ENCODE data around the gene SLC7A9.

GRCh38 chr19:32858155-32858554 is 11.4 kb downstream of the SLC7A9 start:
- no peak for TF ChIP-seq CTCF (conservative IDR thresholded peaks at IDR 0.05; ENCODE audit: low read length)
- no peak for TF ChIP-seq EZH2phosphoT487 (IDR thresholded peaks at IDR 0.05; ENCODE audit: borderline replicate concordance, low read depth, low read length)
